ENCODE results near the gene NABP1.

NABP1 gene

GRCh38 chr2:191696001-191696400 lies 18.1 kb downstream of the NABP1 start:
- no peak overlapping the region for H3K4me3 ChIP-seq (replicated peaks; ENCODE audit: insufficient read depth, low read length)
- no peak for TF ChIP-seq SPI1 (IDR thresholded peaks at IDR 0.05; ENCODE audit: borderline replicate concordance, low read depth)
- no peak for TF ChIP-seq POLR2AphosphoS5 (IDR thresholded peaks at IDR 0.05; ENCODE audit: low read depth)
- TF ChIP-seq, protein P1, sequence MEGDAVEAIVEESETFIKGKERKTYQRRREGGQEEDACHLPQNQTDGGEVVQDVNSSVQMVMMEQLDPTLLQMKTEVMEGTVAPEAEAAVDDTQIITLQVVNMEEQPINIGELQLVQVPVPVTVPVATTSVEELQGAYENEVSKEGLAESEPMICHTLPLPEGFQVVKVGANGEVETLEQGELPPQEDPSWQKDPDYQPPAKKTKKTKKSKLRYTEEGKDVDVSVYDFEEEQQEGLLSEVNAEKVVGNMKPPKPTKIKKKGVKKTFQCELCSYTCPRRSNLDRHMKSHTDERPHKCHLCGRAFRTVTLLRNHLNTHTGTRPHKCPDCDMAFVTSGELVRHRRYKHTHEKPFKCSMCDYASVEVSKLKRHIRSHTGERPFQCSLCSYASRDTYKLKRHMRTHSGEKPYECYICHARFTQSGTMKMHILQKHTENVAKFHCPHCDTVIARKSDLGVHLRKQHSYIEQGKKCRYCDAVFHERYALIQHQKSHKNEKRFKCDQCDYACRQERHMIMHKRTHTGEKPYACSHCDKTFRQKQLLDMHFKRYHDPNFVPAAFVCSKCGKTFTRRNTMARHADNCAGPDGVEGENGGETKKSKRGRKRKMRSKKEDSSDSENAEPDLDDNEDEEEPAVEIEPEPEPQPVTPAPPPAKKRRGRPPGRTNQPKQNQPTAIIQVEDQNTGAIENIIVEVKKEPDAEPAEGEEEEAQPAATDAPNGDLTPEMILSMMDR (IDR thresholded peaks at IDR 0.05; ENCODE audit: insufficient read depth, low read length): no peak
- TF ChIP-seq REST (IDR thresholded peaks at IDR 0.05; ENCODE audit: insufficient replicate concordance, low read depth): no peak
- no peak for TF ChIP-seq GABPA (IDR thresholded peaks at IDR 0.05; ENCODE audit: low read depth)
- no peak overlapping the region for H3K27ac ChIP-seq (replicated peaks)
- H3K27me3 ChIP-seq (ENCODE audit: insufficient read depth, poor library complexity, severe bottlenecking): no peaks in the 10 kb centered on the region
- DNase-seq (ENCODE audit: low read depth in 1 of 2, low spot score in 1 of 2): no peak

GRCh38 chr2:191696966-191697365 lies 19.0 kb downstream of the NABP1 start:
- TF ChIP-seq REST (IDR thresholded peaks at IDR 0.05; ENCODE audit: insufficient replicate concordance, low read depth): no peak
- no peak for TF ChIP-seq GABPA (IDR thresholded peaks at IDR 0.05; ENCODE audit: low read depth)
- TF ChIP-seq POLR2AphosphoS5 (IDR thresholded peaks at IDR 0.05; ENCODE audit: low read depth): no peak
- TF ChIP-seq, protein P1 (IDR thresholded peaks at IDR 0.05; ENCODE audit: insufficient read depth, low read length): no peak
- no peak for TF ChIP-seq SPI1 (IDR thresholded peaks at IDR 0.05; ENCODE audit: borderline replicate concordance, low read depth)

GRCh38 chr2:191697870-191698269 lies 19.9 kb downstream of the NABP1 start:
- H3K27ac ChIP-seq (replicated peaks): no peak overlapping the region
- DNase-seq (ENCODE audit: low read depth in 1 of 2, low spot score in 1 of 2): no peak
- no peaks in the 10 kb centered on the region for H3K27me3 ChIP-seq (ENCODE audit: insufficient read depth, poor library complexity, severe bottlenecking)
- TF ChIP-seq POLR2AphosphoS5 (IDR thresholded peaks at IDR 0.05; ENCODE audit: low read depth) (no peak), REST (IDR thresholded peaks at IDR 0.05; ENCODE audit: insufficient replicate concordance, low read depth) (no peak), SPI1 (IDR thresholded peaks at IDR 0.05; ENCODE audit: borderline replicate concordance, low read depth) (no peak), GABPA (IDR thresholded peaks at IDR 0.05; ENCODE audit: low read depth) (no peak)
- TF ChIP-seq, protein P1 (IDR thresholded peaks at IDR 0.05; ENCODE audit: insufficient read depth, low read length): no peak
- no peak overlapping the region for H3K4me3 ChIP-seq (replicated peaks; ENCODE audit: insufficient read depth, low read length)

More at GRCh38 chr2:191696966-191697365, 19.0 kb downstream of the NABP1 start:
- no peak for DNase-seq (ENCODE audit: low read depth in 1 of 2, low spot score in 1 of 2)
- Histone ChIP-seq H3K4me3 (replicated peaks; ENCODE audit: insufficient read depth, low read length) (no peak overlapping the region), H3K27me3 (ENCODE audit: insufficient read depth, poor library complexity, severe bottlenecking) (no peaks in the 10 kb centered on the region), H3K27ac (replicated peaks) (no peak overlapping the region)
